ENCODE results near the gene GAS6.

DNA sequence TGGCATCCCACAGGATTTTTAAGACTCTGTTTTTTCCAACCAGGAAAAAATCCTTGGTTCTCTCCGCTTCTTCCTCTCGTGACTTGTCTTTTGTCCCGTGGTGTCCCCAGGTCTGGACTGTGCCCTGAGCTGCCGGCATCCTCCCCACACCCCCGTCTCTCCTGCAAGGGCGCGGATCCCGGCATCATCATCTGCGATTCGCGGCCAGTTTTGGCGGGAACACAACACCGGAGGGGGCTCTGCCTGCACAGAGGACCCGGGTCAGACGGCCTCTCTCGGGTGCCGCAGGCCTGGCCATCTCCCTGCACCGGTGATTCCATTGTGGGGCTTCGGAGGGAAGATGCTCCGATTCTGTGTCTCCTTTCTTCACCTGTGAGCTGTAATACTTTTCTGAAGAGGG is 18.8 kb upstream of the GAS6 start:
- TF ChIP-seq CTCF (IDR thresholded peaks at IDR 0.05) (no peak), POLR2A (IDR thresholded peaks at IDR 0.05) (no peak)
